GM23338 (cell line): ENCODE results near the gene ZNF76. TPM values are rescaled to one million over a fixed set of nuclear protein-coding genes. Genes with fewer than 3 reads are reported as not detected.

ENCODE experiments used
- ATAC-seq: fragments of 200-7000 bp; cut with Tn5 transposase; 3 replicates; pipeline ENCODE4 v1.9.1; 2020
- DNase-seq: peaks from one replicate; pipeline ENCODE4 v3.0.0-alpha.2; 2015; ENCODE audit warnings: low spot score
- H2AFZ ChIP-seq: fragments of 200-600 bp; sonication (generic); 2 replicates; pipeline ENCODE4 v1.8.0; 2016; ENCODE audit warnings: antibody characterized with exemption, mild to moderate bottlenecking, moderate library complexity
- H3F3A ChIP-seq: fragments of 200-600 bp; sonication (generic); replicated peaks from 2 replicates; pipeline ENCODE4 v1.8.0; 2017; ENCODE audit warnings: antibody characterized with exemption, mixed run types, low read depth
- H3K27ac ChIP-seq: fragments of 200-600 bp; sonication (generic); 2 replicates; pipeline ENCODE4 v1.6.1; 2016; ENCODE audit warnings: low read depth
- H3K27me3 ChIP-seq: fragments of 200-600 bp; sonication (generic); 2 replicates; pipeline ENCODE4 v1.8.0; 2016; ENCODE audit warnings: mild to moderate bottlenecking, mixed run types, moderate library complexity; ENCODE audit not compliant: insufficient read depth
- H3K36me3 ChIP-seq: fragments of 200-600 bp; sonication (generic); 2 replicates; pipeline ENCODE4 v1.8.0; 2016; ENCODE audit warnings: mild to moderate bottlenecking; ENCODE audit not compliant: insufficient read depth
- H3K4me1 ChIP-seq: fragments of 200-600 bp; sonication (generic); 2 replicates; pipeline ENCODE4 v1.8.0; 2016; ENCODE audit warnings: mild to moderate bottlenecking, moderate library complexity; ENCODE audit not compliant: insufficient read depth
- H3K4me2 ChIP-seq: fragments of 200-600 bp; sonication (generic); 2 replicates; pipeline ENCODE4 v1.7.1; 2017; ENCODE audit warnings: mixed run types
- H3K4me3 ChIP-seq: fragments of 200-600 bp; sonication (generic); 2 replicates; pipeline ENCODE4 v1.6.1; 2016; ENCODE audit warnings: mixed run types
- H3K79me2 ChIP-seq: fragments of 200-600 bp; sonication (generic); replicated peaks from 2 replicates; pipeline ENCODE4 v1.8.0; 2017; ENCODE audit warnings: mild to moderate bottlenecking; ENCODE audit not compliant: insufficient read depth
- H3K9me2 ChIP-seq: fragments of 200-600 bp; sonication (generic); 2 replicates; pipeline ENCODE4 v1.8.0; 2017; ENCODE audit not compliant: insufficient read depth
- H4K20me1 ChIP-seq: fragments of 200-600 bp; sonication (generic); replicated peaks from 2 replicates; pipeline ENCODE4 v1.8.0; 2017; ENCODE audit warnings: mild to moderate bottlenecking; ENCODE audit not compliant: insufficient read depth
- H3K27ac Mint-ChIP-seq: 2 replicates; pipeline ENCODE4 v1.8.0; 2020; ENCODE audit warnings: inconsistent platforms, mild to moderate bottlenecking, moderate library complexity, mixed read lengths
- H3K27me3 Mint-ChIP-seq: 3 replicates; pipeline ENCODE4 v1.8.0; 2022; ENCODE audit warnings: low read depth, mild to moderate bottlenecking, moderate library complexity, mixed read lengths, inconsistent platforms; ENCODE audit not compliant: insufficient read depth, poor library complexity
- H3K36me3 Mint-ChIP-seq: 3 replicates; pipeline ENCODE4 v1.8.0; 2021; ENCODE audit warnings: low read depth, mild to moderate bottlenecking, inconsistent platforms, moderate library complexity, mixed read lengths
- H3K4me1 Mint-ChIP-seq: 3 replicates; pipeline ENCODE4 v1.8.0; 2020; ENCODE audit warnings: mild to moderate bottlenecking, inconsistent platforms, mixed read lengths
- H3K4me3 Mint-ChIP-seq: 3 replicates; pipeline ENCODE4 v1.8.0; 2021; ENCODE audit warnings: moderate library complexity, mild to moderate bottlenecking, inconsistent platforms, mixed read lengths
- H3K9me3 Mint-ChIP-seq: 3 replicates; pipeline ENCODE4 v1.8.0; 2020; ENCODE audit warnings: moderate library complexity, mild to moderate bottlenecking, inconsistent platforms, mixed read lengths
- CREB1 ChIP-seq: fragments of 250-450 bp; sonication (Bioruptor Pico); IDR thresholded peaks from 2 replicates; pipeline ENCODE4 v1.5.0; 2020; ENCODE audit warnings: low read depth, mild to moderate bottlenecking, moderate library complexity
- CTCF ChIP-seq, 2 experiments: fragments of 200-600 bp in 1 of 2; sonication (generic) in 1 of 2; conservative IDR thresholded peaks; 2 replicates each; pipeline versions ENCODE4 v1.5.1 to v1.6.1; 2016 to 2017; ENCODE audit warnings: antibody characterized with exemption in 2 of 2, low read depth in 2 of 2, mild to moderate bottlenecking in 2 of 2, moderate library complexity in 1 of 2
- ETS1 ChIP-seq: IDR thresholded peaks from 2 replicates; pipeline ENCODE4 v1.6.1; 2016; ENCODE audit warnings: antibody characterized with exemption
- EZH2 ChIP-seq: fragments of 200-600 bp; sonication (generic); IDR thresholded peaks from one replicate; pipeline ENCODE4 v1.8.0; 2017; ENCODE audit warnings: antibody characterized with exemption, mild to moderate bottlenecking, low read depth; ENCODE audit not compliant: unreplicated experiment
- EZH2phosphoT487 ChIP-seq: fragments of 200-600 bp; sonication (generic); IDR thresholded peaks from one replicate; pipeline ENCODE4 v1.8.1; 2018; ENCODE audit warnings: antibody characterized with exemption; ENCODE audit not compliant: unreplicated experiment
- JUNB ChIP-seq: IDR thresholded peaks from one replicate; pipeline ENCODE4 v1.6.1; 2016; ENCODE audit warnings: antibody characterized with exemption; ENCODE audit not compliant: unreplicated experiment
- NANOG ChIP-seq: IDR thresholded peaks from 2 replicates; pipeline ENCODE4 v1.6.1; 2016; ENCODE audit warnings: antibody characterized with exemption, borderline replicate concordance
- POLR2AphosphoS5 ChIP-seq: IDR thresholded peaks from 2 replicates; pipeline ENCODE4 v1.6.1; 2016; ENCODE audit warnings: antibody characterized with exemption, low read depth
- REST ChIP-seq: IDR thresholded peaks from one replicate; pipeline ENCODE4 v1.6.1; 2018; ENCODE audit warnings: antibody characterized with exemption; ENCODE audit not compliant: unreplicated experiment
- STAT1 ChIP-seq: IDR thresholded peaks from one replicate; pipeline ENCODE4 v1.6.1; 2016; ENCODE audit warnings: antibody characterized with exemption; ENCODE audit not compliant: unreplicated experiment
- ZNF114 ChIP-seq: fragments of 250-450 bp; sonication (Bioruptor Pico); IDR thresholded peaks from 2 replicates; pipeline ENCODE4 v1.5.0; 2020; ENCODE audit warnings: mild to moderate bottlenecking, moderate library complexity
- ZNF331 ChIP-seq: fragments of 250-450 bp; sonication (Bioruptor Pico); IDR thresholded peaks from 2 replicates; pipeline ENCODE4 v1.5.0; 2020; ENCODE audit warnings: low read depth, mild to moderate bottlenecking, moderate library complexity
- polyA plus RNA-seq: library from polyadenylated mRNA; unstranded; fragments of >200 nt; fragmentation: Nextera tagmentation; extraction: Ambion mirVana; gene quantifications from 2 replicates; pipeline ENCODE4 v1.2.1, GENCODE V29; 2016
- total RNA-seq: library from RNA; depleted of rRNA; stranded (reverse); fragments of >200 nt; shearing (Covaris generic); gene quantifications from 2 replicates; pipeline ENCODE4 v1.2.3, GENCODE V29; 2014

The ZNF76 gene
- total and polyA plus RNA-seq, 2 experiments from 2014 or later = 12.5 to 18.8 TPM

- no peak for TF ChIP-seq REST
- TF ChIP-seq POLR2AphosphoS5 = no peak
- no peak for TF ChIP-seq CTCF (conservative IDR thresholded peaks at IDR 0.05; ENCODE audit: low read depth in 2 of 2)
- TF ChIP-seq EZH2 = no peak
- no peak for TF ChIP-seq CREB1 (CRISPR knock-in tag)
- TF ChIP-seq ZNF114 = no peak
- no peak for TF ChIP-seq JUNB
- no peak for TF ChIP-seq NANOG
- no peak for TF ChIP-seq STAT1
- TF ChIP-seq ETS1 = no peak
Measured at GRCh38 chr6:35292494-35292893, 33.0 kb downstream of the ZNF76 start (continued).

GRCh38 chr6:35293681-35294080 is 34.1 kb downstream of the ZNF76 start:
- H3K9me3 Mint-ChIP-seq = no peaks in the 10 kb centered on the region; the same call in 2 of the 3 replicates
- H3K4me1 Mint-ChIP-seq = peaks cover 14% of the 10 kb centered on the region
- no peak overlapping the region for H3K27ac ChIP-seq
- H3F3A ChIP-seq = no peaks in the 10 kb centered on the region
- ATAC-seq (no peak), DNase-seq (no peak)
- H3K4me1 ChIP-seq = peaks cover 13% of the 10 kb centered on the region; the same call in 1 of the 2 replicates
- H3K27me3 Mint-ChIP-seq = peaks cover 11% of the 10 kb centered on the region
- no peak overlapping the region for H2AFZ ChIP-seq
- H3K79me2 ChIP-seq = no peaks in the 10 kb centered on the region
- no peak overlapping the region for H3K4me2 ChIP-seq
- peaks cover 15% of the 10 kb centered on the region for H3K36me3 Mint-ChIP-seq
- H3K36me3 ChIP-seq = no peaks in the 10 kb centered on the region; the same call in 1 of the 2 replicates
- H3K27me3 ChIP-seq = no peaks in the 10 kb centered on the region
- no peak overlapping the region for H3K27ac Mint-ChIP-seq
- H3K9me2 ChIP-seq = no peaks in the 10 kb centered on the region
- H3K4me3 Mint-ChIP-seq = no peak overlapping the region
- no peaks in the 10 kb centered on the region for H4K20me1 ChIP-seq
- no peak overlapping the region for H3K4me3 ChIP-seq
- TF ChIP-seq ZNF331 (no peak), POLR2AphosphoS5 (no peak), CREB1 (CRISPR knock-in tag) (no peak), STAT1 (no peak), EZH2 (no peak), EZH2phosphoT487 (no peak), NANOG (no peak), REST (no peak), CTCF (conservative IDR thresholded peaks at IDR 0.05; ENCODE audit: low read depth in 2 of 2) (no peak)
